WERI-Rb-1 (cell line): Measurements from ENCODE around the gene C20orf202.

Source experiments
- DNase-seq: peaks from one replicate; pipeline ENCODE4 v3.0.0-alpha.2; 2020
- H3K27ac ChIP-seq: fragments of 250-450 bp; sonication (Bioruptor Pico); 2 replicates; pipeline ENCODE4 v1.5.1; 2020; ENCODE audit warnings: mild to moderate bottlenecking, moderate library complexity
- H3K27me3 ChIP-seq: fragments of 250-450 bp; sonication (Bioruptor Pico); 2 replicates; pipeline ENCODE4 v1.5.1; 2021; ENCODE audit warnings: mild to moderate bottlenecking, low read depth, moderate library complexity; ENCODE audit not compliant: insufficient read depth, severe bottlenecking
- H3K36me3 ChIP-seq: fragments of 250-450 bp; sonication (Bioruptor Pico); 2 replicates; pipeline ENCODE4 v1.5.1; 2020; ENCODE audit warnings: mild to moderate bottlenecking, moderate library complexity
- H3K4me3 ChIP-seq: 2 replicates; pipeline ENCODE4 v1.5.1; 2011; ENCODE audit warnings: low read depth, mild to moderate bottlenecking, control low read depth, low read length
- H3K9me3 ChIP-seq: fragments of 250-450 bp; sonication (Bioruptor Pico); 2 replicates; pipeline ENCODE4 v1.5.1; 2021; ENCODE audit warnings: mild to moderate bottlenecking, moderate library complexity; ENCODE audit not compliant: severe bottlenecking
- CTCF ChIP-seq: IDR thresholded peaks from 2 replicates; pipeline ENCODE4 v1.5.1; 2011; ENCODE audit warnings: low read depth, mild to moderate bottlenecking, control low read depth, inconsistent platforms, low read length

Gene C20orf202

GRCh38 chr20:1169224-1169623 is 34.0 kb upstream of the C20orf202 start:
- DNase-seq = no peak
- H3K27me3 ChIP-seq = no peaks in the 10 kb centered on the region
- no peaks in the 10 kb centered on the region for H3K9me3 ChIP-seq
- no peak for TF ChIP-seq CTCF
- no peak overlapping the region for H3K27ac ChIP-seq
- H3K4me3 ChIP-seq = no peak overlapping the region
- H3K36me3 ChIP-seq = peaks cover 53% of the 10 kb centered on the region

- DNase-seq = no peak
- peaks cover 34% of the 10 kb centered on the region for H3K36me3 ChIP-seq
- H3K4me3 ChIP-seq = no peak overlapping the region
- TF ChIP-seq CTCF = no peak
- no peaks in the 10 kb centered on the region for H3K27me3 ChIP-seq
- H3K9me3 ChIP-seq = no peaks in the 10 kb centered on the region
- no peak overlapping the region for H3K27ac ChIP-seq
Measured at GRCh38 chr20:1171461-1172093, 31.7 kb upstream of the C20orf202 start.

GRCh38 chr20:1173698-1174097 is 29.6 kb upstream of the C20orf202 start:
- H3K4me3 ChIP-seq = no peak overlapping the region
- no peaks in the 10 kb centered on the region for H3K27me3 ChIP-seq
- peak; percentile 66 for DNase-seq
- no peak for TF ChIP-seq CTCF
- peaks cover 22% of the 10 kb centered on the region for H3K36me3 ChIP-seq
- H3K27ac ChIP-seq = no peak overlapping the region
- H3K9me3 ChIP-seq = no peaks in the 10 kb centered on the region

GRCh38 chr20:1174787-1175186 is 28.5 kb upstream of the C20orf202 start:
- H3K9me3 ChIP-seq = no peaks in the 10 kb centered on the region
- peaks cover 11% of the 10 kb centered on the region for H3K36me3 ChIP-seq
- no peak overlapping the region for H3K27ac ChIP-seq
- H3K4me3 ChIP-seq = no peak overlapping the region
- TF ChIP-seq CTCF = no peak
- no peak for DNase-seq
- no peaks in the 10 kb centered on the region for H3K27me3 ChIP-seq

- H3K36me3 ChIP-seq = no peaks in the 10 kb centered on the region; the same call in 1 of the 2 replicates
- peak; percentile 27 for DNase-seq
- no peaks in the 10 kb centered on the region for H3K27me3 ChIP-seq
- TF ChIP-seq CTCF = peak; percentile 27; the same call in 1 of the 2 replicates
- H3K9me3 ChIP-seq = no peaks in the 10 kb centered on the region
- no peak overlapping the region for H3K4me3 ChIP-seq
- H3K27ac ChIP-seq = no peak overlapping the region
Measured at GRCh38 chr20:1177680-1178079, 25.6 kb upstream of the C20orf202 start.

- TF ChIP-seq CTCF = no peak
- no peak overlapping the region for H3K27ac ChIP-seq
- no peaks in the 10 kb centered on the region for H3K27me3 ChIP-seq
- no peak overlapping the region for H3K4me3 ChIP-seq
- DNase-seq = no peak
- no peaks in the 10 kb centered on the region for H3K9me3 ChIP-seq
- no peaks in the 10 kb centered on the region; the same call in 1 of the 2 replicates for H3K36me3 ChIP-seq
Measured at GRCh38 chr20:1178103-1178502, 25.2 kb upstream of the C20orf202 start.
